ENCODE measurements around the gene BEAN1.
"Not testable (repeated sequence)": the region's sequence is repeated elsewhere in the genome, so short reads cannot be mapped to it uniquely, and the experiment has no call there.

The BEAN1 gene

DNA sequence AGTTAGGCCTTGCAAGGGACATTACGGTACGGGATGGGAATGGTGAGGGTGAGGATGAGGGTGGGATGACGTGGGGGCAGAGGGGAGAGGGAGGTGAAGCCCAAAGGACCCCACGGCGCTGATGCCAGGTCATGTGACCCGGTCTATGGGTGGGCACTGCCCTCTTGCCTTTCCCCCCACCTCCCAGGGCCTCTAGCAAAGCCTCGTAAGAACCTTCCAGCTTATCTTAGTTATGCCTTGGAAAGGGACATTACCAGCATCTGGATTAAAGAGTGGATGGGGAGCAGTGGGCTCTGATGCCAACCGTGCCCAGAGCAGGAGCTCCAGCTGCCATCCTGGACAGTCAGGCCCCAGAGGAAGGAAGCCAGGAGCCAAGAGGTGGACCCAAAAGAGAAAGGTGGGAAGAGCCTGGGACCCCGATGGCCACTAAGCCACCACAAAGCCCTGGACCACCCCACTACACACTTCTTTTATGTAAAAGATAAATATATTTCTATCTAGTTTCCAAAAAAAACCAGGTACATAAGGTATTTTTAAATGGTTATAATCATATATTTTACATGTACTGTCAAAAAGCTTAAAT, 81.9 kb downstream of the BEAN1 start:
- no peak for DNase-seq (ENCODE audit: low spot score)

DNA sequence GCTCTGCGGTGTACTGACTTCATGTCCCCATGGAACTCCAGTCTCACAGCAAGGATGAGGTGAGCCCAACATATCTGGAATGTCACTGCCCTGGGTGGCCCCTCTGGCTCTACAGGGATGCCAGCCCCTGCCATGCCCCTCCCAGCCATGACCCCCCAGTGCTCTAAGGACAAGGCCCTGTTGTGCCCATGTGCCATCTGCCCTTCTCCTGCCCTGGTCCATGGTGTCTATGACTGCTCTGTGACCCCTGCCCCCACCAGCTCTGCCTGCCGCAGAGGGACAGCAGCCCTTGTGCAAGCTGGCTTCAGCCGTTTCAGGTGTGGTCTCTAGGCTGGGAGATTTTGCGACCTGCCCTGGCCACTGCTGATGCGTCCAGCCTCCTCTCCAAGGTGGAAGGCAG, 82.5 kb downstream of the BEAN1 start:
- DNase-seq (ENCODE audit: low spot score) = no peak

GRCh38 chr16:66510298-66510697, 83.2 kb downstream of the BEAN1 start:
- DNase-seq (ENCODE audit: low spot score) = no peak

DNA sequence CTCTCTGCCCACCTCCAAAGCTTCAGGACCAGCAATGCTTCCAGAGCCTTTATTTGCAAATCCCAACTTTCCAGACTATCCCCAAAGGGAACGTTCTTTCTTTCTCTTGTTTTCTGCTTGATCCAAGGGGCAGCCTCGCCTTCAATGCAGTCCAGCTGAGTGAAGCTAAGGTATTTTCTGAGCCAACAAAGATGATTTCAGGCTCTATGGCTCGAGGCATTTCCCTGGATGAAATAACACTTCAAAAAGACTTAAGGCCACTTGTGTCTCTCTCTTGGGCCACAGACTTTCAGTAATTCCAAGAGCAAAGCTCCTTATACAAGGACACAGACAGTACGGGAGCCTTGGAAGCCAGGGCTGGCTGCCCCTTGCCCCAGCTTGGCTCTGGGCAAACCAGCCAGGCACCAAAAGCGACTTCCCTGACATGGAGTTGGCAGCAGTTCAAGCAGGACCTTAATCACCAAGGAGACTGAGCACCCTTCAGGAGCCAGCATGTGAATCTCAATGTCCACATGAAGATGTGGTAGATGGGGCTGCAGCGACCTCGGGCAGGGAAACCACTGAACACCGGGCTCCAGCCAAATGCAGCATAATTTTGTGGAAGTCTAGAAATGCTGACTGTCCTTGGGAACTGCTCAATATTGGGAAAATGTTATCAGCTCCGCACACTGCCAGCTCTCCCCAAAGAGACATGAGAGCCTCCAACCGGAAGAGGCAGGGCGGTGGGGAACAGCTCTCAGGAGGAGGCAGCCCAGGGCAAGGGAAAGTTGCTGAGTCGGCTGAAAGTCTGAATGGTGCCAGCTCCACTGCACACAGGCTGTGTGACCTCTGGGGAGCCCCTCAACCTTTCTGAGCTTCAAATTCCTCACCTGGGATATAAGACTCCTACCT, 83.9 kb downstream of the BEAN1 start:
- DNase-seq (ENCODE audit: low spot score) = no peak

DNA sequence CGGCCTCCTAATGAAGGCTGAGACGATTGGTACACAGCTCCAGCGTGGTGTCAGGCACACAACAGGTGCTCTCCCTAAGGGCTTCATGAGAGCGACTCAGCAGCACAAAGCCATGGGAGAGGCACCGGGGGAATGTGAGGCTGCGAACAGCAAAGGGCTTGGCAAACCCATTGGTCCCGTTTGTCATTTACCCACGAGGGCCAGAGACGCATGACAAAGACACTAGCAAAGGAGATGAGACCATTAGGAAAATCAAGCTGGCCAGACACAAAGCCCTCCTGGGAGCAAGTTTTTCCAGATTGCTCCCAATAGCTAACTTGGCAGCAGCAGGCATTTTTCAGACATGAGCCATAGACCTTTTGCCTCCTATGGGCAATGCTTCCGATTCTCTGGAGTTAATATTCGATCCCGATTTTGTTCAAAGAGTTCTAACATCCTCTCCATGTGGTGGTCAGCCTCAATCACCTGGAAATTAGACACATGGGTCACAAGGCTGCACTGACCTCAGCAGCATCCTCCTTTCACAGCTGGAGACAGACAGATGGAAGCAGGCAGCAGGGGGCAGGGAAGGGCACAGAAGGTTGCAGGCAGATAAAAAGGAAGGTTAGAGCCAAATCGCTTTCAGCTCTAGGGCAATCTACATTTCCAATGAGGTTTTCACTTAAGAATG, 84.6 kb downstream of the BEAN1 start:
- no peak for DNase-seq (ENCODE audit: low spot score)

- no peak for DNase-seq (ENCODE audit: low spot score)
These were observed 85.4 kb downstream of the BEAN1 start for GRCh38 chr16:66512272-66513110.

DNA sequence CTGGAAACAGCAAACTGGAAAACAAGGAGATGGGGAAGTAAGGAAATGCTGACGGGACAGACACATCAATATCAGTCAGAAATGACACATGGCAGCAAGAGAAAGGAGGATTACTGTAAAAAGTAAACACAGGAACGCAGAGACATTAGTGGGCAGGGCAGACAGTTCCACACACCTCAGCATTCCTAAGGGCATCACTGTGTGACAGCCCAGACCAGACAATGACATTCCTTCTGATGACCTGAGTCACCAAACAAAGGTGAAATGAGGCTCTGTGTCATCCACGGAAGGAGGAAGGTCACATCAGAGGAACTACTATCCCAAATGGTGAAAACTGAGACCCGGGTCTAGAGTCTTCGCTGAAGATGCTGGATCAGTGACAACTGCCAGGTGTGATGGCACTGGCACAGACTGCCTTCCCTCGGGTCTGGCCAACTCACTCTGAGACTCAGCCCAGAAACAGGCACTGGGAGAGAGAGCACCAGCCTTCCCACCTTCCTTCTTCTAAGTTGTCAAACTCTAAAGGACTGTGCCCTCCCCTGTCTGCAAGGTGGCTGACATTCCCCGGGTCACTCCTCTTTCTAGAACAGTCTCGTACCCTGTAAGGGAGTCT, 86.1 kb downstream of the BEAN1 start:
- DNase-seq (ENCODE audit: low spot score) = no peak

DNA sequence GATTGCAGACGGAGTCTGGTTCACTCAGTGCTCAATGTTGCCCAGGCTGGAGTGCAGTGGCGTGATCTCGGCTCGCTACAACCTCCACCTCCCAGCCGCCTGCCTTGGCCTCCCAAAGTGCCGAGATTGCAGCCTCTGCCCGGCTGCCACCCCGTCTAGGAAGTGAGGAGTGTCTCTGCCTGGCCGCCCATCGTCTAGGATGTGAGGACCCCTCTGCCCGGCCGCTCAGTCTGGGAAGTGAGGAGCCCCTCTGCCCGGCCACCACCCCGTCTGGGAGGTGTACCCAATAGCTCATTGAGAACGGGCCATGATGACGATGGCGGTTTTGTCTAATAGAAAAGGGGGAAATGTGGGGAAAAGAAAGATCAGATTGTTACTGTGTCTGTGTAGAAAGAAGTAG, 87.3 kb downstream of the BEAN1 start:
- DNase-seq (ENCODE audit: low spot score) = not testable (repeated sequence)

GRCh38 chr16:66514980-66515595, 88.0 kb downstream of the BEAN1 start:
- DNase-seq (ENCODE audit: low spot score) = not testable (repeated sequence)

- no peak for DNase-seq (ENCODE audit: low spot score)
These were observed 88.8 kb downstream of the BEAN1 start for GRCh38 chr16:66515596-66516508.

- no peak for DNase-seq (ENCODE audit: low spot score)
These were observed 89.4 kb downstream of the BEAN1 start for GRCh38 chr16:66516509-66516807.

DNA sequence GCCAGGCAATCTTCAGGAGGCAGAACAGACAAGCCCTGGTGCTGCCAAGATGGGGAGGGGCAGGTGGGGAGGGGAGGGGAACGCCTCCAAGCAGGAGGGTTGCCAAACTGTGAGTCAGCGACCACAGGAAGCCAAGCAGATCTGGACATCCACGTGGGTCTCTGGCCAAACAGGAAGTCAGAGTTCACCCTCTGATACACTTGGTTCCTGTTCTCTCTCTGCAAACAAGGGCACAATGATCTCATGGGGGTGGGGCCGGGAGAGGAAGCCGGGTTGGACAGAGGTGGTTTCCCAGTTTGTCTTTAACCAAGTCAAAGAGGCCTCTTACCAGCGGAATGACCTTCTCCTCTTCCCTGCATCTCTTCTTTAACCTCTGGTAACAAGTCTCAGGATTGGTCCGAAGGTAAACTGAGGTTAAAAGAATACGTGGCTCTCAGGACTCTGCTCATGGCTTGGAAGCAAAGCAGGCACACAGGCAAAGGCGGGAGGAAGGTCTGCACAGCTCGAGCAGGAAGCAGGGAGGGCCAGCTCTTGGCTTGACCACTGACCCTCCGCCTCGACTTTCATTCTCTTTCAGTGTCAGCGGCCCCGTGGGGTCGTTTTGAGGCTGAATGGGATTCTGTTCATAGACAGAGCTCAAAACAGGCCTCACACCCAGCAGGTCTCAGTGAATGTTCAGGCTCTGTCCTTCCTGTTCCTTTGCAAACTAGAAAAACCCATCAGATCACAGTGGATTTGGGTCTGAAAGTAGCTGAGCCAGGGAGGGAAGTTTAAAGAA, 89.9 kb downstream of the BEAN1 start:
- peak; percentile 79 for DNase-seq (ENCODE audit: low spot score)

GRCh38 chr16:66517586-66518263, 90.6 kb downstream of the BEAN1 start:
- no peak for DNase-seq (ENCODE audit: low spot score)

DNA sequence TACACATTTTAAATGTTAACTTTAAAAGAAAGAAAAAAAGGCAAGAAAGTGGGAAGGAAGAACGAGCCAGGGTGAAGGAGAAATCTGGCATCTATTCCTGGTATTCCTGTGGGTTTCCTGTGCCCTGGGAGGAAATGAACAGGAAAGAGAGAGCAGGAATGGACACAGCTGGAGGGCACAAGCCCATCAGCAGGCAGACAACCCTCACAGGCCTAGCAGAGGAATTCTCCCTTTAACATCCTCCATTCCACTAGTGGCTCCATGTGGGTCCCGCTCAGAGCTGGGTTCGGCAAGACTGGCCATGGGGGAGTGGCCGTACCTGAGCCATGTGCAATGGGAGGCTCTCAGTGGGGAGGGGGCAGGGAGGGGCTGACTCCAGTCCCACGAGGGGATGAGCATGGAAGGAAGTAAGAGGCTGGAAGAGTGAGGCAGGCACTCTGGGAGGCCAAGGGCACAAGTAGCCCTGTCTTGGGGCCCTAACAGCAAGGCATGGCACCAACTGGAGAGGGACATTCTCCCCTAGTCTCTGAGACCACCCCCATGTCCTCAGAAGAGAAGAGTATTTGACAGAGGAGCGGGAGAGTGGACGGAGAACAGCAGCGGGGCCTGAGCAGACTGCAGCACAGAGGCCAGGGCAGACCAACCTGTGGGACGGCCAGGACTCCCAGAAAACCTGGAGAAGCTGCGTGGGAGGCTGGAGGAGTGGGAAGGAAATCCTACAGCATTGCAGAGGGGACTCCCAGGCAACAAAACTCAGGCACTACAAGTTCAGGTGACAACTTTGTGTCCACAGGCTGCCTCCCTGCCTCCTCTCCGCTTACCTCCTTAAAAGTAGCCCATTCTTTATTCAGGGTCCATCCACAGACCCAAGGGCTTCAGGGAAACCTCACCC, 92.6 kb downstream of the BEAN1 start:
- no peak for DNase-seq (ENCODE audit: low spot score)

DNA sequence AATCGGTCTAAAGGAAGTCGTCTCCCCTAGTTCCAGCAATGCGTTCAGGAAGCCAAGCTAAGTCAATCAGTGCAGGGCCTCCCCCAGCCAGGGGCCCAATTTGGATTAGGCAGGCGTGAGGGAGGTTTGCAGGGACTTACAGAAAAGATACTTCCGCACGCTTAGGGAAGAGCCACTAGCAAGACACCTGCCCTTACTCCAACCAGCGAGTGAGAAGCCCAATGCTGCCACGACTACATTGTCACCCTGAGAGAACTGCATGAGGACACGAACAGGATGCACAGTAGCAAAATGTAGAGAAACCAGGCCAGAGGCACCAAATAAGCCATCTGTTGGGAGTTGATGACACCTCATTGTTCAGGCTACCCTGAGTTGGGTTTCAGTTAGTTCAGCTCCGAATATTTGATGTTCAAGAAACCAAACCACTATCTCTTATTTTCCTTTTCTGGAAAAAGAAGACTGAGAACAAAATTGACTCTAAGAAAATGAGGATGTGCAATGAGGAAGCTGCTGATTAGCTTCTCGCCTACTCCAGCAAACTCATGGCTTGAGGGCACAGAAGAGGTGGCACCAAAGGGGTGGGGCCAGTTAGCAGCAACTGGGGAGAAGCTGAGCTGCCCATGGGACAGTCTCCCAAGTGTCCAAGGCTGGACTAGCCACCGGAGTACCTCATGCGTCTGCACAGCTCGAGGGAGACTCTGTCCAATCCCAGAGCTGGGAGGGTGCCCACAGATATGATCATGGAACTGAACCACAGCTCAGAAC, 93.5 kb downstream of the BEAN1 start:
- no peak for DNase-seq (ENCODE audit: low spot score)

DNA sequence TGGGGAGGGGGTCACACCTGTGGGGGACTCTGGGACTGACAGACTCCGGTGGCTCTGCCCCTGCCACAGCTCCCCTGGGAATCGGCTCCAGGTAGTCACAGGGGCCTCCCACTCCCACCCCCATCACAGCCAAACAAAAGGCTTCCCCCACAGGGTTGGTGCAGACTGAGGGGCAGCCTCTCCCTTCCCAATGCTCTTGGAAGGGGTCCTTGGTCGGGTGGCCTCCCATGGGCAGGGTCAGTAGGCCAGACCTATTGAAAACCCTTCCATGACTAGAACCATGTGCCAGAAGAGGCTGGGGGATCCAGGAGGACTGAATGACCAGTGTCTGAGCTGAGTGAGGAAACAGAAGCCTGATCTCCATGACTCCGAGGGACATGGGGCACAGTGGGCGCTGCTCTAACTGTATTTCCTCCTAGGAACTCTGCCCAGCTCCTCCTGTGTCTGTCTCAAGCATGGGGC, 94.2 kb downstream of the BEAN1 start:
- DNase-seq (ENCODE audit: low spot score) = no peak
